NCI-H460 (cell line): Measurements from ENCODE around the gene ENTPD7. TPM values are rescaled to one million over a fixed set of nuclear protein-coding genes. Genes with fewer than 3 reads are reported as not detected.
A peak's percentile ranks its signal among the peaks of the same experiment; 100 is the strongest.
"Not testable (repeated sequence)": the region's sequence is repeated elsewhere in the genome, so short reads cannot be mapped to it uniquely, and the experiment has no call there.

ENCODE experiments used
- DNase-seq: peaks from one replicate; pipeline ENCODE4 v3.0.0-alpha.2; 2016; ENCODE audit warnings: low read depth; ENCODE audit errors: extremely low read depth
- total RNA-seq: library from RNA; depleted of rRNA; stranded (reverse); fragments of >200 nt; shearing (Covaris generic); gene quantifications from 2 replicates; pipeline ENCODE4 v1.2.3, GENCODE V29; 2014

Gene ENTPD7
- total RNA-seq, 1 experiment from 2014 or later = 17.6 TPM

DNA sequence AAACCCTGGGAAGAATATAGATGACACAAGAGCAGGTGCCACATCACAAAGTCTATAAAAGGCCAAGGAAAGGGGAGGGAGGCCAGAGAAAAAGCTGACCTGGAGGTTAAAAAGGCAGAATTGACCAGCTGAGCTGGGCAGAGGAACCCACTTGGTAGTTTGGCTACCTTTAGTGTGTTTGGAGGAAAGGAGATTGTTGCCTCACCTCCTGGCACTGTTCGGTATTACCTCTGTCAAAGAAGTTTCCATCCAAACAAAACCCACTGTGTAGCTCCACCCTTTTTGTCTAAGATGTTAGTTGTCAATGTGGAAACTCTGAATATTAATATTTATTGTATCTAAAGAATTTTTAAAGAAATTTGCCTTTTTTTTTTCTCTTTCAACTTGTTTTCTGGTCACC is 23.4 kb downstream of the ENTPD7 start:
- DNase-seq = no peak

DNA sequence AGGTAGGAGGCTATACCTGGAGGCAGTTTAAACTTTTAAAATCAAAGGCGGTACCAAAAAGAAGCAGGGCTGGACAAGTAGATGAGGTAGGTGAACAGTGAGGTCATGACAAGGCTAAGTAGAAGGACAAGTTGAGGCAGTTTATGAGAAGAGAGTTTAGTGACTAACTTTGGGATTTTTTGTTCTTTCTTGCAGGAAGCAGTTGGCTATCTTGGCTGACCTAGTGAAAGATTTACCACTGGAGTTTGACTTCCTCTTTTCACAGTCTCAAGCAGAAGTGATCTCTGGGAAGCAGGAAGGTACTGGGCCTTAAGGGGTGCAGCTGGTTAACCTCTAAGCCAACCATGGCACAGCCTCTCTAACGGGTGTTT is 26.3 kb downstream of the ENTPD7 start:
- DNase-seq = no peak

DNA sequence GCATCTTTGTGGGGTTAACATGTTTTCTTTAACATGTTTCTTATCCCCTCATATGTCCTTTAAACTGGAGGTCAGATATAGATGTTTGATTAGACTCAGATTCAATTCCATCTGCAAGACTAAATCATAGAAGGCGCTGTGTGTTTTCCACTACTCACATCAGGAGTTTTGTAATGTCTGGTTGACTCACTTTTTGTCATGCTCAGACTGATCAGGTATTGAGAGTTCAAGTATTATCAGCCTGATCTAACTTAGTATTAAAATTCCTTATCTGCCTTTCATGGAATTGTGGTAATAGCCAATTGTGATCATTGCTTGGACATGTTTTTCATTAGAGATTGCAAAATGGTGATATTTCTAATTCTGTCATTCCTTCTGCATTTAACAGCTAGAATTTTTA is 30.2 kb downstream of the ENTPD7 start:
- no peak for DNase-seq

- DNase-seq = no peak
Measured at GRCh38 chr10:99693933-99694583, 34.7 kb downstream of the ENTPD7 start.

DNA sequence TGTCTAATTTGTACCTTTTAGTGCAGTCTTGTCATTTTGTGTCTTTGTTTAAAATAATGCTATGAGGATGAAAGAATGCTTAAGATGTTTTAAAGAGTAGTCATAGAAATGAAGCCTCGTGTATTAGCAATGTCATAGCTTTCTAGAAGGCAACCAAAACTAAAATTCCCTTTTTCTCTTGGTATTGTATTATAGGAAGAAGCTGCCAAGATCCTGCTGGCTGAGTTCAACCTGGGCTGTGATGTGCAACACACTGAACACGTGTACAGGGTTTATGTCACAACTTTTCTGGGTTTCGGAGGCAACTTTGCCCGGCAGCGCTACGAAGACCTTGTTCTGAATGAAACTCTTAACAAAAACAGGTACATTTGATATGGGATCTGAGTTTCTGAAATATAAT is 36.5 kb downstream of the ENTPD7 start:
- no peak for DNase-seq

DNA sequence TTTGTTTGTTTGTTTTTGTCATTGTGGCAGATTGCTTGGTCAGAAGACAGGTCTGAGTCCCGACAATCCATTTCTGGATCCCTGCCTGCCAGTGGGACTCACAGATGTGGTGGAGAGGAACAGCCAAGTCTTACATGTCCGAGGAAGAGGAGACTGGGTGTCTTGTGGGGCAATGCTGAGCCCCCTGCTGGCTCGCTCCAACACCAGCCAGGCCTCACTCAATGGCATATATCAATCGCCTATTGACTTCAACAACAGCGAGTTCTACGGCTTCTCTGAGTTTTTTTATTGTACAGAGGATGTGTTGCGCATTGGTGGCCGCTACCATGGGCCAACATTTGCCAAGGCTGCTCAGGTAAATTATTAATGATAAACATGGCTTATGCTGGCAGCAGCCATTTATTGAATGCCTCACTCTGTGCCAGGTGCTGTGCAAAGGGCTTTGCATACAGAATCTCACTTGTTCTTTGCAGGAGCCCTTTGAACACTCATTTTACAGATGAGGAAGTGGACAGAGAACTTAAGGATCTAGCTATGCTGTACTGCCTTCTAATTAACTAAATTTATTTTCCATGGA is 39.3 kb downstream of the ENTPD7 start:
- DNase-seq = no peak

DNA sequence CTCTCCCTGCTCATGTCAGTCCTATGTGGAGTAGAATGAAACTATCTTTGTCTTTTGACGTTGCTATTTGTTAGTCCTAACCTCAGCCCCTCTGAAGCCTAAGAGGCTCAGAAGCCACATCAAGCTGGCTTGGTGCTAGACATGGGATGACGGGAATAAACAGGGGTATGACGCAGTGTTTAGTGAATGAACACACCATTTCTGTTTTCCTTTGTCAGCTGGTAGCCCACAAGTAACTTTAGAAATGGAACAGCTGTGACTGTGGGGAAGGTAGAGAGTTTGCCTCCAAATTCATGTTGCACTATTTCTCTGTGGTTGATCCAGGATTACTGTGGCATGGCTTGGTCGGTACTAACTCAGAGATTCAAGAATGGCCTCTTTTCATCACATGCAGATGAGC is 41.3 kb downstream of the ENTPD7 start:
- DNase-seq = no peak

GRCh38 chr10:99708428-99709012 is 49.2 kb downstream of the ENTPD7 start:
- DNase-seq = peak; percentile 67

GRCh38 chr10:99709480-99710229 is 50.3 kb downstream of the ENTPD7 start:
- DNase-seq = no peak

DNA sequence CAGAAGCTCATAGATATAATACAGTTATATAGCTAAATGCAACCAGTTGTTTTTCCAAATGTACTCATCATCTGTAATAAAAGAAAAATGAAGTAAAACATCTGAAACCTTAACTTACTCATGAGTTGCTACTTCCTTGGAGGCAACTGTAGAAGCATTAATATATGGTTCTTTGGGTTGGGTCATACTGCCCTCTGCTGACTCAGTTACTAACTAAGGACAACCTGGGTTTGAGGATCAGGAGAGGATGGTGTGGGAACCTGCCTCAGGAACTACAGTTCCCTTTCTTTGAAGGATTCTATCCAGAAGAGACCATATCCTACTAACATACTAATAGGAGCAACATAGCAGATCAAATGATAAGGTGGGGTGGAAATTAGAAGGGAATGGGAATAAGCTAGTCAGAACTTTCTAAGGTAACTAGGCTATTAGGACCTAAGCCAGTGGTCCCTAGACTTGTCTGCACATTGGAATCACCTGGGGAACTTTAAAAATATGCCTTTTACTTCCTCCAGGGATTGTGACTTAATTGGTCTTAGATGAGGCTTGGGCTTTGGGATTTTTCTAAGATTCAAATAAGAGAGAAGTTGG is 51.9 kb downstream of the ENTPD7 start:
- peak; percentile 71 for DNase-seq

DNA sequence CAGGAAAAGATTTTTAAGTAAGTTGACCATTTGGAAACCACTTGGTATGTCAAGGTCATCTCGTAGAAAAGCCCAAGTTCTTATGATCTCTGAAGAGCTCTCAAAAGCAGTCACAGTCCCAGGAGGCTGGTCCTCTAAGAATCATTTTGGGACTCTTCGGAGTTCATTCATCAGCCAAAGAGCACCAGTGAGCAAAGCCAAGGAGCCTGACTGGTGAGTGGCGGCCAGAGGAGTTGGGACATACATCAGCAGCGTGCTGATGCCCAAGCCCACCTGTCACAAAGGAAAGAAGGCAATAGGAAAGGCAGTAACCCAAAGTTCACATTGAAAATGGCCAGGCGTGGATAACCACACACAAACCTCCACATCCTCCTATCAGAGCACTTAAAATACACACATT is 55.1 kb downstream of the ENTPD7 start:
- no peak for DNase-seq

DNA sequence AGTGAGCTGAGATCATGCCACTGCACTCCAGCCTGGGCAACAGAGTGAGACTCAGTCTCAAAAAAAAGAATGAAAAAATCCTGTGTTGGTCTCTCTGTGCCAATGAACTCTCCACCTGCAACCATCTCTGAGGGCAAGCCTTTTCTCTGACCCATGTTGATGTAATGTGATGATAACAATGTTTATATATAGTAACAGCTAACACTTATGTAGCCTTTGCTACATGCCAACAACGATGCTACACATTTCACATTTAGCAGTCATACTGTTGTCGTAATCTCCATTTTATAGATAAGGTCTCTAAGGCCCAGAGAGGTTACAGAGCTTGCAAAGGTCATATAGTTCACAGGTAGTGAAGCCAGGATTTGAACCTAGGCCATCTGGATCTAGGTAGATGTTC is 61.1 kb downstream of the ENTPD7 start:
- DNase-seq = no peak

- no peak for DNase-seq
Measured at GRCh38 chr10:99730026-99730425, 70.7 kb downstream of the ENTPD7 start.

DNA sequence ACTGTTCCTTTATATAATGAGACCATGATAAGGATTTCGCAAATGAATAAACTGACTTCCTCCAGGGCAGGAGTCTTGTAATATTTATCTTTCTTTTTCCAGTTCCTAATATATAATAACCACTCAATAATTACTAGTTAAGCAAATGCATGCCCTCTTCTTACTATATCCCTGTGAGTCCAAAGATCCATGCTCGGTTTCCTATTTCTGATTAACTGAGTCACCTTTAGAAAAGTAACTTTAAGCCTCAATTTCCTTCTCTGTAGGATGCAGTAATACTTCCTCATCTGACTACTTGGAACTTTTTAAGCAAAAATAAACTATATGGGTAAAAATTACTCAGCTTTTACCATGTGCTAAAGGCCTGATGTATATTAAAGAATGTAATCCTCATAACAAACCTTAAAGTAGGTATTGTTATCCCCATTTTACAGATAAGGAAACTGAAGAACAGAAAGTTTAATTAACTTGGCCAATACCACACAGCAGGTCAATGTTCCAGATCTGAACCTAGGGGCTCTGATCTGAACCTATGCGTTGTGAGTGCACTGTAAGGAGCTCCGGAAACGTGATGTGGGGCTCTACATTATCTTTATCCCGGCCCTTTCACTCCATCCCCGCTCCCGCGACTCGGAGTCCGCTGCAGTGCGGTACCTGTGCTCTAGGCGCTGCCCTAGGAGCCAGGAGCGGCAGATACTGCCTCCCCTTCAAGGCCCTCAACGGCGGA is 72.2 kb downstream of the ENTPD7 start:
- no peak for DNase-seq

- peak; percentile 96 for DNase-seq
Measured at GRCh38 chr10:99732033-99732842, 72.9 kb downstream of the ENTPD7 start, which contains the start of the genes COX15 and CUTC. COX15 (minus strand) TSS chr10:99732127; CDS start chr10:99732049, 78 bp downstream. CUTC (plus strand) TSS chr10:99732234; CDS start chr10:99732349, 115 bp downstream.

GRCh38 chr10:99733366-99733765 is 74.1 kb downstream of the ENTPD7 start:
- DNase-seq = no peak

DNA sequence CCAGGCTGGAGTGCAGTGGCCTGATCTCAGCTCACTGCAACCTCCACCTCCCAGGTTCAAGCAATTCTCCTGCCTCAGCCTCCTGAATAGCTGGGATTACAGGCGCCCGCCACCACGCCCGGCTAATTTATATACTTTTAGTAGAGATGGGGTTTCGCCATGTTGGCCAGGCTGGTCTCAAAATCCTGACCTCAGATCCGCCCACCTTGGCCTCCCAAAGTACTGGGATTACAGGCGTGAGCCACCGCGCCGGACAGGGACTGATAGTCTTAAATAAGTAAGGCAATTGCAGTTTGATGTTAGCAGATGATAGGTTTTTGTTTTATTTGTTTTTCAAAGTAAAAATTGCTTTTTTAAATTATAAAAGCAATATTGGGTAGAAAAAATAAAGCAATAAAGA is 74.8 kb downstream of the ENTPD7 start:
- not testable (repeated sequence) for DNase-seq

DNA sequence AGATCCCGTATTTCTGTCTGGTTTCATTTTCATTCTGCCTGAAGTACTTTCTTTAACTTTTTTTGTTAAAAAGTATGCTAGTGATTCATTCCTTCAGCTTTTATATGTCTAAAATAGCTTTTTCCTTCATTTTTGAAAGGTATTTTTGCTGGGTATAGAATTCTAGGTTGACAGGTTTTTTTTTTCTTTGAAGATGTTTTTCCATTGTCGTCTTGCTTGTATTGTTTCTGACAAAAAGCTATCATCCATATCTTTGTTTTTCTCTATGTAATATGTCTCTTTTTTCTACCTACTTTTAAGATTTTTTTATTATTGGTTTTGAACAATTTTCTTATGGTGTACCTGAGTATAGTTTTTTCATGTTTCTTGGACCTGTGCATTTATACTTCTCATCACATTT is 81.0 kb downstream of the ENTPD7 start:
- DNase-seq = no peak

DNA sequence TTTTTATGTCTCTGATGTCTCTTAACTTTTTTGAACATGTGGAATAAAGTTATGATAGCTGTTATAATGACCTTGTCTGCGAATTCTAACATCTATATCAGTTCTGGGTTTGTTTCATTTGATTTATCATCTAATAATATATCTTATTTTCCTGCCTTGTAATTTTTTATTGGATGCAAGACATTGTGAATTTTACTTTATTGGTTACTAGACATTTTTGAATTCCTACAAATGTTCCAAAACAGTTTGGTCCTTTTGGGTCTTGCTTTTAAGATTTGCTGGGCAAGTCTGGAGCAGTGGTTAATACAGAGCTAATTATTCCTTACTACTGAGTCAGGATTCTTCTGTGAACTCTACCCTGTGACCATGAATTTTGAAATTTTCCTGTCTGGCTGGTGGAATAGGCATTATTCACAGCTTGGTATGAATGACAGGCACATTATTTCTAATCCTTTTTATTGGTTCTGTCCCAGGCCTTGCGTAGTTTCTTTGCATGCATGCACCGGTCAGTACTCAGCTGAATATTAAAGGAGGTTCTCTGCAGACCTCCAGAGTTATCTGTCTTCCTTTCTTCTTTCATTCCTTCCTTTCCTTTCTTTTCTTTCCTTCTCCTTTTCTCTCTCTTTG is 81.7 kb downstream of the ENTPD7 start:
- no peak for DNase-seq
